Measurements from ENCODE around the gene DDX51.

- TF ChIP-seq CTCF (conservative IDR thresholded peaks at IDR 0.05; ENCODE audit: low read depth in 2 of 2) (no peak), POLR2AphosphoS5 (IDR thresholded peaks at IDR 0.05; ENCODE audit: low read depth) (no peak), EZH2 (IDR thresholded peaks at IDR 0.05; ENCODE audit: low read depth, unreplicated experiment) (no peak), REST (IDR thresholded peaks at IDR 0.05; ENCODE audit: unreplicated experiment) (no peak), JUNB (IDR thresholded peaks at IDR 0.05; ENCODE audit: unreplicated experiment) (no peak), EZH2phosphoT487 (IDR thresholded peaks at IDR 0.05; ENCODE audit: unreplicated experiment) (no peak), CREB1 (CRISPR knock-in tag; IDR thresholded peaks at IDR 0.05; ENCODE audit: low read depth) (no peak), NANOG (IDR thresholded peaks at IDR 0.05; ENCODE audit: borderline replicate concordance) (no peak)
These were observed 36.8 kb upstream of the DDX51 start for GRCh38 chr12:132180648-132181546.

Data from GM23338 (cell line).